Left renal pelvis (tissue), 4 donors: ENCODE results near the gene COL26A1. TPM values are rescaled to one million over a fixed set of nuclear protein-coding genes. Genes with fewer than 3 reads are reported as not detected.

Experiments used
- DNase-seq, 4 donors: peaks; one replicate each; pipeline ENCODE4 v3.0.0-alpha.2; 2013; ENCODE audit warnings: low read depth in 4 of 4, low spot score in 3 of 4
- polyA plus RNA-seq, 4 donors: library from polyadenylated mRNA; unstranded; fragments of 120-200 nt; gene quantifications; one replicate each; pipeline ENCODE4 v1.2.1, GENCODE V29; 2013; ENCODE audit not compliant: insufficient read length in 4 of 4

The COL26A1 gene
- polyA plus RNA-seq, 4 donors: 22.4 to 32.7 (median 25.2) TPM

DNA sequence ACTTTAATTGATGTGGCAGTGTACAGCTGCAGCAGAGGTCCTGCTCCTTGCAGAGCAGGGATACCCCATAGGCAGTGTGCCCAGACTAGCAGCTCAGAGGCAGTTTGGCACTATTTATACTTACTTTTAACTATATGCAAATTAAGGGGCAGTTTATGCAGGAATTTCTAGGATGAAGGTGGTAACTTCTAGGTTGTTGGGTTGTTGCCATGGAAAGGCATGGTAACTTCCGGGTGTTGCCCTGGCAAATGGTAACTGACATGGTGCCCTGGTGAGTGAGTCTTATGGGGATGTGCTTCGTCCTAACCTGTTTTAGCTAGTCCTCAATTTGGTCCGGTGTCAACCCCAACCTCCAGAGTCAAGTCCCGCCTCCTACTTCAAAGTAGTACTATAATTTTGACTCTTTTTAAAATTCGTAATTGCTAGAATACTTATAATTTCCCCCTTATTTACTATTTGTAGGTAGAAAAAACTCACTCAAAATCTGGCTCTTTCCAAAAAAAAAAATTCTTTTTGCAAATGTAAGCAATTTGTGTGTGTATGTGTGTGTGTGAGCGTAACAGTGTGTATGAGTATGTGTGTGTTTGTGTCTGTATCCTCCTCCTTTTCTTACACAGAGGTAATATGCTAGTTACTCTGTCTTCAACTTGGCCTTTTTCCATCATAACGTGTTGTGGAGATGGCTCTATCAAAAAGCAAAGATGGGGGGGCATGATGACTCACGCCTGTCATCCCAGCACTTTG lies 5.9 kb downstream of the COL26A1 start:
- no peak for DNase-seq

DNA sequence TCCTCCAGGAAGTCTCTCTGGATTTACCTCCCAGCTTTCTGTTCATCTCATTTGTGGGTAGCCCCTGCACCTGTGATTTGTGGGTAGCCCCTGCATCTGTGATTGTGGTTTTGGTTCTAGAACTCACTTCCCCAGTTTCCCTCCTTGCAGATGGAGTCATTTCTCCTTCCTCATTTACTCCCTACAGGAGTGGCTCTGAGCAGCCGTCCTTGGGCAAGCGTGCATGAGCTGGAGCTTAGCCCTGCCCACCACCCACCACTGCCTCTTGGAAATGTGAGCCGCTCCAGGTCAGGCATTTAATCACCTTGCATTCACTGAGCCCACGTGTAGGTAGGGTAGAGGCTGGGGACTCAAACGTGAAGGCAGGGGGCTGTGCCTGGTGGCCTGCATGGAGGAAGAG lies 8.2 kb downstream of the COL26A1 start:
- no peak for DNase-seq

DNA sequence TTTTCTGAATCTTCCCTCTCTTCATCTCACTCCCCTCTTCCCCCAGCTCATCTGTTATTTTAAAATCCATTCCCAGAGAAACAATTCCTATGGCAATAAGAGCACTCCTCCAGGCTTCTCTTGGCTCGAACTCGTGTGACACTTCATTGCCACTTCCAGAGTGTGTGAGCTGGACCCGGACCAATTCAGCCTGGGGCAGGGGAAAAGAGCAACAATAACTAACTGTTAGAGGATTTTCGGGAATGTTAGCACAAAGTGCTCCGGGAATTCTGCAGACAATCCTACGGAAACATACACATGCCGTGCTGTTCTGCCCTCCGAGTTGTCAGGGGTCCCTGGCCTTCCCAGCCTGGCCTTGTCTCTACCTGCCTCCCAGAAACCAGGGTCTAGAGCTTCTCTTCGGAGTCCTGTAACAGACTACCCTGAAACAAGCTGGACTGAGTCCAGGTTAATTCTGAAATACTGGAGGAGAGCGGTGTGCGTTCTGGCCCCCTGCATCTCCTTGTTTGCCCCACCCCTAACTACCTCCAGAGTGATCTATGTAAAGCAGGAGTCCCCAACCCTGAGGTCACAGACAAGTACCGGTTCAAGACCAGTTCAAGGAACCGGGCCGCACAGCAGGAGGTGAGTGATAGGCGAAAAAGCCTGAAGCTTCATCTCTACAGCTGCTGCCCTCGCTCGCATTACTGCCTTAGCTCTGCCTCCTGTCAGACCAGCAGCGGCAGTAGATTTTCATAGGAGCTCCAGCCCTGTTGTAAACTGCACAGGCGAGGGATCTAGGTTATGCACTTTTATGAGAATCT lies 11.3 kb downstream of the COL26A1 start:
- no peak for DNase-seq

DNA sequence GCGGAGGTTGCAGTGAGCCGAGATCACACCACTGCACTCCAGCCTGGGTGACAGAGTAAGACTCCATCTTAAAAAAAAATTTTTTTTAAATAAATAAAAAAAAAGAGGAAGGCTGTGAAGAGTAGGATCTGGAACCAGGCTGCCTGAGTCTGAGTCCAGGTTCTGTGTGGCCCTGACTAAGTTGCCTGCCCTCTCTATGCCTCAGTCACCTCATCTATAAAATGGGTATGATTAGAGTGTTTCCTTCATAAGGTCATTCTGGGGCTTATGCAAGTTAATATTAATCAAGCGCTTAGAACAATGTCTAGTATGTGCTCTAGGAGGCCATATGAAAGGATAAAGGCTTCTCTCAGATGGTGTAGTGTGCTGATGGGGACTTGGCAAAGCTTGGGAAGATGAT lies 12.3 kb downstream of the COL26A1 start:
- DNase-seq: no peak

DNA sequence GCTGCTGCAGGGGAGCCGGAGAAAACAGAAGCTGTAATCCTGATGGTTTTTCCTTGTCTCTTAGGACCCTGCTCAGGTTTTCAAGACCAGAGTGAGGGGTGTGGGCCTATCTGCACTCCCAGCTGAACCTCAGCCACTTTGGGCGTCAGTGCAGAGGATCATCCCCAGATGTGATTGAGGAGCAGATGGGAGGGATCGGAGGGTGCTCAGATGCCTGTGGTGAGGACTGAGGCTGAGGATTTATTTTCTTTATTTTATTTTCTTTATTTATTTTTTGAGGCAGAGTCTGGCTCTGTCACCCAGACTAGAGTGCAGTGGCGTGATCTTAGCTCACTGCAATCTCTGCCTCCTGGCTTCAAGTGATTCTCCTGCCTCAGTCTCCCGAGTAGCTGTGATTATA lies 13.9 kb downstream of the COL26A1 start:
- no peak for DNase-seq

DNA sequence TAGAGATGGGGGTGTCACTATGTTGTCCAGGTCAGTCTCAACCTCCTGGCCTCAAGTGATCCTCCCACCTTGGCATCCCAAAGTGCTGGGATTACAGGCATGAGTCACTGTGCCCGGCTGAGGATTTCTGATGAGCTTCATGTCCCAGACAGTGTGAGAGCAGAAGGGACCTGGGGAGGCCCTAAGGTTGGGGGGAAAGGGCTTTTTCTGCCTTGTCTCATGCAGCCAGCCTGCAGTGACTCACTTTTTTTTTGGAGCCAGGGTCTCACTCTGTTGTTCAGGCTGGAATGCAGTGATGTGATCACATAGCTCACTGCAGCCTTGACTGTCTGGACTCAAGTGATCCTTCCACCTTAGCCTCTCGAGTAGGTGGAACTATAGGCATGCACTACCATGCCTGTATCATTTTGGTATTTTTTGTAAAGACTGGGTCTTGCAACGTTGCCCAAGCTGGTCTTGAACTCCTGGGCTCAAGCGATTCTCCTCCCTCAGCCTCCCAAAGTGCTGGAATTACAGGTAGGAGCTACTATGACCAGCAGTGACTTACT lies 14.6 kb downstream of the COL26A1 start:
- DNase-seq: no peak

DNA sequence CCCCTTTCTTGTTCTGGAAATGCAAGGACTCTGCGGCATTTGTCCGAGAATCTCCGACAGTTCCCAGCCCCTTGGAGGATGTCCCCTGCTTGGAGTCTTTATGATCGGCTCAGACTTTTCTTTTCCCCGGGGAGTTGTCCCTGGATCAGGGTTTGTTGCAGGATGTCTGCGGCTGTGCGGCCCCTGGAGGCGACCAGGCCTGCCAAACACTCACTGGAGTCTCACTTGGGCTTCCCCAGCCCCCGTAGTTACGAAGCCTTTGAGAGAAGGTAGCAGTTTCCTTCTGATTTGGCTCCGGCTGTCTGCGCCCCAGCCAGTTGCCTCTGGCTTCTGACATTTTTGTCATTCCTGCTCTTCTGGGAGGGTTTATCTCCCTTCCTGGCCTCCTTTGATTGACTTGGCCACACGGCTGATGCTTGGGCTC lies 16.1 kb downstream of the COL26A1 start:
- DNase-seq: no peak

DNA sequence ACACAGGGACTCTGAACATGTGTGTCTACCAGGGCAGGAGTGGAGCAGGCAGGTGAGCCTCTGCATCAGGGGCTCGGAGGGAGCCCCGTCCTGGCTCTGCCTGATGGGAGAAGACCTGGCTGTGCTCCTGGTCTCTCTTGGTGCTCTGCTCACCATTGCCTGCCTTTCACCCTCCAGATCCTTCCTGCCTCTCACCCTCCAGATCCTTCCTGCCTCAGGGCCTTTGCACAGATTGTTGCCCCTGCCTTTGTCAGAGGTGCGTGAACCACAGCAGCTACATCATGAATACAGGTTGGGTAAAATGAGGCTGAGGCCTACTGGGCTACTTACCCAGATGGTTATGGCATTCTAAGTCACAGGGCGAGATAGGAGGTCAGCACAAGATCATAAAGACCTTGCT lies 16.6 kb downstream of the COL26A1 start:
- no peak for DNase-seq

DNA sequence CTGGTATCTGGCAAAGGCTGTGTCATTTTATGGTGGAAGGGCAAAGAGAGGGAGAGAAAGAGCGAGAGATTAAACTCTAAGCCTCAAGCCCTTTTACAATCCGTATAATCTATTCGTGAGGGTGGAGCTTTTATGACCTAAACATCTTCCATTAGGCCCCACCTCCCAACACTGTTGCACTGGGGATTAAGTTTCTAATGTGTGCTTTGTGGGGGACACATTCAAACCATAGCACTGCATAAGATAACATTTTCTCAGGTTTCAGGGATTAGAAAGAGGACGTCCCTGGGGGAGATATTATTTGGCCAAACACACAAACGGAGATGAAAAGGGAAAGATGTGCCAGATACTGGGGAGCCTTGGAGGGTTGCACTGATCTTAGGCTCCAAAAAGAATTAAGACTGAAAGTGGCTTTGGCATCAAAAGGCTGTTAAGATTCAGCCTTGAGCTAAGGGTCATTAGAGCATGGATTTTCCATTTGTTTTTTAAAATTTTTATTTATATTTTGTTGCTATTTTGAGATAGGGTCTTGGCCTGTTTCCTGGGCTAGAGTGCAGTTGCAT lies 19.0 kb downstream of the COL26A1 start:
- DNase-seq: no peak

DNA sequence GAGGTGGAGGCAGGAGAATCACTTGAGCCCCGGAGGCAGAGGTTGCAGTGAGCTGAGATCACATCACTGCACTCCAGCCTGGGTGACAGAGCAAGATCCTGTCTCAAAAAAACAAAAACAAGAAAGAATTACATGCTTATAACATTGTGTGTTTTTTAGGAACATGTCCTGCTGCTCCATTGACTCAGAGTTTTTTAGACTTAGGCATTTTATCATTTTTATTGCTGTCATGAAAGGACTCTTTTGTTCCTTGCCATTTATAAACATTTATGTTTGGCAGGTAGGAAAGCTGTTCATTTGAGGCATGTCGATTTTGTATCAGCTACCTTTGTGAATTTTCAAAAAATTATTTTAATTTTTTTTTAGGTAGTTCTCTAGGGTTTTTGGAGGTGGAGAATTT lies 20.3 kb downstream of the COL26A1 start:
- no peak for DNase-seq

DNA sequence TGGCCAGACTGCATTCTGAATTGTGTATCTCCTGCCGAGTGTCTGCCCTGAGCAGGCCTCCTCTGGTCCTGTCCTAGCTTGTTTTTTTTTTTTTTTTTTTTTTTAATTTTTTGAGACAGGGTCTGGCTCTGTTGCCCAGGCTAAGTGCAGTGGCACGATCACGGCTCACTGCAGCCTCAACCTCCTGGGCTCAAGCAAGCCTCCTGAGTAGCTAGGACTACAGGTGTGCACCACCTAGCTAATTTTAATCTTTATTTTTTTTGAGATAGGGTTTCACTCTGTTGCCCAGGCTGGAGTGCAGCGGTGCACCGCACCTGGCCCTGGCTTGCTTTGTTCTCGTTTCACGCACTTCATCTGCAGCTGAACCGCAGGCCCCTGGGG lies 23.5 kb downstream of the COL26A1 start:
- no peak for DNase-seq

DNA sequence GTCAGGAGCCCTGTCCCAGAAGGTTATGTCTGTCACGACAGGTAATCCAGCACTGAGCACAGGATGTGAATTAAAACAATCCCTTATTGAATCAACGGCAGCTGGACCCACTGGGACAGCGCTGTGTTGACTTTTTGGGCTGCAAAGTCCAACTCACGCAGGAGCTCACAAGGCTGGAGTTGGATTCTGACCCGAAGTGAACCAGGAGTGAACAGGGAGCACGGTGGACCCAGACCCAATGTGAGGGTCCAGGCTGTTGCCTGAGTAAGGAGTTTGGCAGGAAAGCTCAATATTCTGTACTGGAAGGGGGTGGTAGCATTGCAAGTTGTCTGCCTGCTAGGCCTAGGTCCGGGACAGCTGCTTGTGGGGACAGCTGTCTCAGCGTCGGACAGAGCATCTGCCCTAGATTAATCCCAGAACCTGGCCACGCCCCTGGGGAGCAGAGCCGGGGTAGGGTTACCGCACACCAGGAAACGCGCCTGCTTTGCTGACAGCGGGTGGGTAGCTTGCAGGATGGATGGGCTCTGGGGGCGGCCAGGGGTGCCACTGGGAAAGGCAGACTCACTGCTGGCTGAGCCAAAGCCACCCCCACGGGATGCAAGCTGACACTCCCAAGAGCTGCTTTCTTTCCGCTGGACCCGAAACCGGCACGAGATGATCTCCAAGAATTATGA lies 24.0 kb downstream of the COL26A1 start:
- no peak for DNase-seq

DNA sequence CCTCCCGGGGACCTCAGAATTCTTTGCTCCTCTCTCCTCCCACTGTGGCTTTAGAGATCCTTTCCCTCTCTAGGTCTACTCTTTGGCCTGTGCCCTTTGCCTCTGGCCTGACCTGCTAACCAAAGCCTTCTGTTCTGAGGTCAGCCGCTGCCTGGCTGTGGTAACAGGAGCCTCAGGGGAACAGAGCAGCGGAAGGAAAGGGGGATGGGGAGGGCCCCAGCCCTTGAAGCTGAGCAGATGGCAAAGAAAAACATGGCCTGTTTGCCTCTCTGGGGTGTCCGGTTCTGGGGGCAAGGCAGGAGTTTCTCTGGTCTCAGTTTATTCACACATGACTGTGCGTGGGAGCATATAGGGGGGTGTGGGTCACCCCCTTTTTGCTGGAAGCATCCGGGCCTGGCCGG lies 28.2 kb downstream of the COL26A1 start:
- peak in 1 of 4 donors; percentile 60 for DNase-seq

DNA sequence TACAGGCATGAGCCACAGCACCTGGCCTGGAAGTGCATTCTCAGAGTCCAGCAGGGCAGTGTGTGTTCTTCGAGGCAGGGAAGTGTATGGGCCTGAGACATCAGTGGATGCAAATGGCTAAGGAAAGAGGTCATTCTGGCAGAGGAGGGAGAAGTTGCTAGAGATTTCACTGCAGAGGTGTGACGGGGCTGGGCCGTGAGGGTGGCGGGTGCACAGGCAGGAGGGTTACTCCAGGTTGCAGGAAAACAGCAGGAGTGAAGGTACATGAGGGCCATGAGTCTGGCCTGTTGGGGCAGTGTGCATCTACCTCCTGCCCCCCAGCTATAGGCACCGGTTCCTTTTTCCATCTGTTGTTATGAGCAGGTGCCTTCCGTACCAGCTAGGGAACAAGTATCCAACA lies 29.3 kb downstream of the COL26A1 start:
- no peak for DNase-seq

DNA sequence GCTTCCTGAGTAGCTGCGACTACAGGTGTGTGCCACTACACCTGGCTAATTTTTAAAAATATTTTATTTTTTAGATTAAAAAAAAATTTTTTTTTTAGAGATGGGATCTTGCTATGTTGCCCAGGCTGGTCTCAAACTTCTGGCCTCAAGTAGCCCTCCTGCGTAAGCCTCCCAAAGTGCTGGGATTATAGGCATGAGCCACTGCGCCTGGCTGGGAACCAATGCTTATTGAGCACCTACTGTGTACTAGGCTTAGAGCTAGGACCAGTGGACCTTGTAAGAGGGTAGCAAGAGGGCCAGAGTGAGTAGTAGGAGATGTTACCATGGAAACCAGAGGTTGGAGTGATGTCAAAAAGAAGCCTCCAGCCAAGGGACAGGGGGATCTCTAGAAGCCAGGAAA lies 31.2 kb downstream of the COL26A1 start:
- no peak for DNase-seq

DNA sequence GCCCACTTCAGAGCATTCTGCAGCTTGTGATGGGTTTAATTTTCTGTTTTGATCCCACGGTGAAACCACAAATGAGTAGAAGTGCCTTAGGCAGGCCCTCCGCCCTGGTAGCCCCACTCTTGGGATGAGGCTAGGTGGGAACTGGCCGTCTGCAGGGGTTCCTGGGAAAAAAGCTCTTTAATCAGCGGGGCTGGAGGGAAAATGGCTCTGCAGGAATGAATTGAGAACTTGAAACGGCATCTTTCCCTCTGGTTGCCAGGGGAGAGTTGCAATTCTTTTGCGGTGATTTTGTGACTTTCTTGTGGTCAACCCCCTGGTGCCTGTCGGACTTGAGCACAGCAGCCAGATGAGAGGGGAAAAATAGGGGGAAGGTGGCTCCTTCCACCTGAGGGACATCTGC lies 32.7 kb downstream of the COL26A1 start:
- no peak for DNase-seq

DNA sequence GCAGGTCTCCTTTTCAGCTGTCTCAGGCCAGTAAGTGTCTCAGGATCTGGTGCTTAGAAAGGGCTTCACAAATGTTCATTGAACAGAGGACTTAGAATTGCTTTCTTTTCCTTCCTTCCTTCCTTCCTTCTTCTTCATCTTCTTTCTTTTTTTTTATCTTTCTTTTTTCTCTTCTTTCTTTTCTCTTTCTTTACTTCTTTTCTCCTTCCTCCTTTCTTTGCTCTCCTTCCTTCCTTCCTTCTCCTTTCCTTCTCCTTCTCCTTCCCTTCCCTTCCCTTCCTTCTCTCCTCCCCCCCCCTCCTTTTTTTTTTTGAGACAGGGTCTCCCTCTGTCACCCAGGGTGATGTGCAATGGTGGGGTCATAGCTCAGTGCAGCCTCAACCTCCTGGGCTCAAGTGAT lies 34.6 kb downstream of the COL26A1 start:
- DNase-seq: no peak

DNA sequence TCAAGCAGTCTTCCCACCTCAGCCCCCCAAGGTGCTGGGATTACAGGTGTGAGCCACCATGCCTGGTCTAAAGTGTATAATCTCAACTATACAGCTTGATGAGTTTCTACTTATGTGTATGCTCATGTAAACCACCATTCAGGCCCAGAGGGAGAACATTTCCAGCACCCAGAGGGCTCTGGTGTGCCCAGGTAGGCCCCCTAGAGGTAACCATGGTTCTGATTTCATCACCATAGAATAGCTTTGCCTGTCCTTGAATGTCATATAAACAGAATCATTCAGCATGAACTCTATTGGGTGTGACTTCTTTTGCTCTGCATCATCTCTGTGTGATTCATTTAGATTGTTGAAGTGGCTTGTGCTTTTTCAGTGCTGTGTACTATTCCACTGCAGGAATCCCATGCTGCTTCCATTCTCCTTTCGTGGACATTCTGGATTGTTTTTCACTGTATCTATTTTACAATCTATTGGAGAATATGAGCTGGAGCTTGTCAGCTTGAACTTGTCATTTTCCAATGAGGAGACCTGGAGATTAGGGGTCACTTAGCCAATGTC lies 35.2 kb downstream of the COL26A1 start:
- no peak for DNase-seq

DNA sequence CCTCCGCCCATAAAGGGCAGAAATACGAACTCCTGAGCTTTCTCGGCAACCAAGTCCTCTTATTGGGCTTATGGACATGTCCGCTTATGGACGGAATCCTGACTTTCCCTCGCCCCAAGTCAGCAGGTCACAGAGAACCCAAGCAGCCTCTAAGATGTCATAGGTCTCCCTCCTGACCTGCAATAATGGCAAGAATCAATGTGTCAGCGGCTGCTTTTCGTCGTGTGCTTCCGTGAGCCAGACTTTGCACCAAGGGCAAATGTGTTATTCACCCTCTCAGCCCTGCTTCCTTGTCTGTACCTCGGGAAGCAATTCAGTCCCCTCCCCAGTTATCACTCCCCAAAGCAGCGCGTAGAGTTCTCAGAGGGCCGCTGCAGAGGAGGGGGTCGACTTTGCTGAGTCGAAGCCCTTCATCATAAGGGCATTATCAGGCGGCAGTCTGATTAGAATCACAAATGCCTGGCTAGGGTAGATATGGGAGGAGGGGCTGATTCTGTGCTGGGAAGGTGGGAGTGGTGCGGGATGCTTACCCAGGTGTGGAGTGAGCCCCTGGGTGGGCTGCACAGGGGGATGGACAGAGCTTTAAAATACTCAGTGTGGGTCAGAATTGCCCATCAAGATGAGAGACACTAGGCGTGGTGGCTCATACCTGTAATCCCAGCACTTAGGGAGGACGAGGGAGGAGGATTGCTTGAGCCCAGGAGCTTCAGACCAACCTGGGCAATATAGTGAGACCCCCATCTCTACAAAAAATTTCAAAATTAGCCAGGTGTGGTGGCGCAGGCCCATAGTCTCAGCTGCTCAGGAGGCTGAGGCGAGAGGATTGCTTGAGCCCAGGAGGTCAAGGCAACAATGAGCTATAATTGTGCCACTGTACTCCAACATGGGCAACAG lies 36.0 kb downstream of the COL26A1 start:
- DNase-seq: no peak

DNA sequence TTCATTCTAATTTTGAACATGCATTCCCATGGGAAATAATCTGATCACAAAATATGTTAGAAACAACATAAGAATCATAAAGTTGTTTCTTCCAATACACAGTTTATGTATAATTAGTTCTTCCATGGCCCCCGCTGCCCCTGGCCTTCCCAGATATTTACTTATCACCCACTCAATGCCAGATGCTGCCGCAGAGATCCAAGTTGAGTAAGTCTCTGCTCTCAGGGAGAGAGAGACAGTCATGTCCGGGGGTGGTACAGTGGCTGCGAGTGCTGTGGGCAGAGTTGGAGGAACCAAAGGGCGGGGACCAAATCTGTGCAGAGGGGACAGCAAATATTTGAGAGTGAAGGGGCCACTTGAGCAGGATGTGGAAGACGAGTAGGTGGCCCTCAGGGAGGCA lies 37.1 kb downstream of the COL26A1 start:
- DNase-seq: no peak
